A549 (cell line): ENCODE results near the gene CPNE4.

Experiments
- CTCF ChIP-seq: fragments of >200 bp; sonication (Bioruptor Twin); formaldehyde crosslinking; IDR thresholded peaks from 3 replicates; pipeline ENCODE4 v1.5.1; 2016
- TFCP2L1 ChIP-seq: fragments of 250-450 bp; sonication (Bioruptor Pico); IDR thresholded peaks from 2 replicates; pipeline ENCODE4 v1.5.0; 2021; ENCODE audit warnings: mild to moderate bottlenecking

DNA sequence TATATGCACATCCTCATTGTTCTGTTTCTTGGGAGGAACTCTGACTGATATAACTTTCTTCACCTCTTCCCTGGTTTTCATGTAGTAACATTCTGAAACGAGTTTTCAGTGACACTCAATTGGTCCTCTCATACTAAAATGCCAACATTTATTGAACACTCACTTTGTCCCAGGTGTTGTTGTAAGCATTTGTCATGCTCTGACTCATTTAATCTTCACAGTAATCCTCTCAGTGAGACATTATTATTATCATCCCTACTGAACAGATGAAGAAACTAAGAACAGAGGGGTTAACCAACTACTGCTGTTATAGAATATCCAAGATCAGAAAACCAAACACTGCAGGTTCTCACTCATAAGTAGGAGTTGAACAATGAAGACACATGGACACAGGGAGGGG, 437.9 kb downstream of the CPNE4 start:
- TF ChIP-seq CTCF, result no peak
- TF ChIP-seq TFCP2L1 (CRISPR knock-in tag), result no peak
